Fibroblast of mammary gland (primary cell): ENCODE measurements around the gene CAMK1D.

Experiments used
- DNase-seq: peaks from one replicate; pipeline ENCODE4 v3.0.0-alpha.2; 2010; ENCODE audit warnings: low read depth
- H3K4me3 ChIP-seq: 2 replicates; pipeline ENCODE4 v1.5.1; 2011; ENCODE audit warnings: low read depth, mild to moderate bottlenecking, low read length, moderate library complexity; ENCODE audit not compliant: control insufficient read depth
- TF ChIP-seq, protein P1 (sequence below): conservative IDR thresholded peaks from 2 replicates; pipeline ENCODE4 v1.5.1; 2011; ENCODE audit warnings: low read depth, low read length, inconsistent platforms; ENCODE audit not compliant: control insufficient read depth, insufficient read depth

CAMK1D gene

DNA sequence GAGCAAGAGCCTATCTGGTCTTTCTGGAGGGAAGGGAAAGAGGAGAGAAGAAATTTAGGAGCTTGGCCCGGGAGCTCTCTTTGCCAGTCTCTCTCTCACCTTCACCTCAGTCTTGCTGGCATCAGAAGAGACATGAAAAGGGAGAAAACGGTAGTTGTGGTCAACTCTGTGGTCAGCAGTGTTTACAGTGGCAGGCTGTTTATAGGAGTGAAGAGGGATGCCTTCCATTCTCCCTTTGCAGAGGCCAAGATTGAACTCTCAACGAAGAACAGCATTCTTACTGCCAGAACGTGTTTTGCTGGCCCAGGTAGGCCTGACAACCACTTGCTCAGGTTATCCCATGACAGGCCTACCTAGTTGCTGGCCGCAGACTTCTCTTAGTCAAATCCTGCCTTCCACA lies 518.9 kb downstream of the CAMK1D start:
- H3K4me3 ChIP-seq, result no peak overlapping the region
- DNase-seq, result no peak
- TF ChIP-seq, protein P1, sequence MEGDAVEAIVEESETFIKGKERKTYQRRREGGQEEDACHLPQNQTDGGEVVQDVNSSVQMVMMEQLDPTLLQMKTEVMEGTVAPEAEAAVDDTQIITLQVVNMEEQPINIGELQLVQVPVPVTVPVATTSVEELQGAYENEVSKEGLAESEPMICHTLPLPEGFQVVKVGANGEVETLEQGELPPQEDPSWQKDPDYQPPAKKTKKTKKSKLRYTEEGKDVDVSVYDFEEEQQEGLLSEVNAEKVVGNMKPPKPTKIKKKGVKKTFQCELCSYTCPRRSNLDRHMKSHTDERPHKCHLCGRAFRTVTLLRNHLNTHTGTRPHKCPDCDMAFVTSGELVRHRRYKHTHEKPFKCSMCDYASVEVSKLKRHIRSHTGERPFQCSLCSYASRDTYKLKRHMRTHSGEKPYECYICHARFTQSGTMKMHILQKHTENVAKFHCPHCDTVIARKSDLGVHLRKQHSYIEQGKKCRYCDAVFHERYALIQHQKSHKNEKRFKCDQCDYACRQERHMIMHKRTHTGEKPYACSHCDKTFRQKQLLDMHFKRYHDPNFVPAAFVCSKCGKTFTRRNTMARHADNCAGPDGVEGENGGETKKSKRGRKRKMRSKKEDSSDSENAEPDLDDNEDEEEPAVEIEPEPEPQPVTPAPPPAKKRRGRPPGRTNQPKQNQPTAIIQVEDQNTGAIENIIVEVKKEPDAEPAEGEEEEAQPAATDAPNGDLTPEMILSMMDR, result no peak

DNA sequence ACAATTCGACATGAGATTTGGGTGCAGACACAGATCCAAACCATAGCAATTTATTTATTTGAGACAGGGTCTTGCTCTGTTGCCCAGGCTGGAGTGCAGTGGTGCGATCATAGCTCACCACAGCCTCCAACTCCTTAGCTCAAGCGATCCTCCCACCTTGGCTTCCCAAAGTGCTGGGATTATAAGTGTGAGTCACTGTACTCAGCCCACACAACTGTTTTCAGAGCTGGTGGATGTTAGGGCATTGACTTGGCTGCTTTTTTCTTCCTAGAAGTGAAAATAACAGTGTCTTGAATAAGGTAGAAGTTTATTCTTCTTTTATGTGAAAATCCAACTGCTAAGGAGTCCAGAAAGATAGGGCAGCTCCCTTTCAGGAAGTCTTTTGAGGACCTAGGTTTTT lies 520.1 kb downstream of the CAMK1D start:
- DNase-seq, result peak; percentile 19
- TF ChIP-seq, protein P1, result no peak
- no peak overlapping the region for H3K4me3 ChIP-seq

DNA sequence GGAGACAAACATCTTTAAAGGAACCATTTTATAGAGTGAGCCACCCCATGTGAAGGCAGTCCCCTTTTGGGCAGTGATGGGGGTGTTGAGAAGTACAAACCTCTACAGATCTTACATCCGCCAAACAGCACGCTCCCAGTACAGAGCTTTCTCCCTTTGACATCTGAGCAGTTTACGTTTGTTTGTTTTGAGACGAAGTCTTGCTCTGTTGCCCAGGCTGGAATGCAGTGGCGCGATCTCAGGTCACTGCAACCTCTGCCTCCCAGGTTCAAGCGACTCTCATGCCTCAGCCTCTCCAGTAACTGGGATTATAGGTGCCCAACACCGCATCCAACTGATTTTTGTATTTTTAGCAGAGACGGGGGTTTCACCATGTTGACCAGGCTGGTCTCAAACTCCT lies 523.2 kb downstream of the CAMK1D start:
- DNase-seq, result no peak
- TF ChIP-seq, protein P1, result no peak
- no peak overlapping the region for H3K4me3 ChIP-seq

DNA sequence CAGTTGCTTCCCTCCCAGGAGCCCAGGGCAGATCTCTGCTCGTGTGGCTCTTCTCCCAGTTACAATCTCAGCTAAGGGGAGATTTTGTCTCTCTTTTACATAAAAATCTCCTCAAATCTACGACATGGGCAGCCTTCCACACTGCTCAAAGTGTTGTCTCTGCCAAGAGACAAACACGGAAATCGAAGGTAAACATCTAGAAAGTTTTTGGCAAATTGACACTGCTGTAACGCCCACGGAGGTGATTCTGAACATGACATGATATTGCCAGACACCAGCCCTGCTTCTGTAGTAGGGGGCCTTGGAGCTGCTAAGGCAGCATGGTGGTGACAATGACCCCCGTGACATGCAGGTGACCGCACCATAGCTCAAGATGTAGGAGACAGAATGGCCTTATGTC lies 523.8 kb downstream of the CAMK1D start:
- no peak overlapping the region for H3K4me3 ChIP-seq
- DNase-seq, result no peak
- TF ChIP-seq, protein P1, result no peak

DNA sequence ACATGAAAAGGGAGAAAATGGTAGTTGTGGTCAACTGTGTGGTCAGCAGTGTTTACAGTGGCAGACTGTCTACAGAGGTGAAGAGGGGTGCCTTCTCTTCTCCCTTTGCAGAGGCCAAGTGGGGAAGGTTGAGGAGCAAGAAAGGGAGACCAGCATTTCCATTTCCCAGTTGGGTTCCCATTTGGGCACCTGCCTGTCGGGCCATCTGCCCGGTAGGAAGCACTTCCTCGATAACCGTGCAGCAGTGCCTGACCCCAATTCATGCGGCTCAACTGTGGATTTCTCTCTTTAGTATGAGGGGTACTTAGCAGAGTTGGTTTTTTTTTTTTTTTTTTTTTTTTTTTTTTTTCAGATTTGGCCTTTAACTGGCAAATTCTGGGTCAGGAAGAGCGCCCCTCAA lies 525.2 kb downstream of the CAMK1D start:
- no peak overlapping the region for H3K4me3 ChIP-seq
- DNase-seq, result no peak
- TF ChIP-seq, protein P1, result no peak

DNA sequence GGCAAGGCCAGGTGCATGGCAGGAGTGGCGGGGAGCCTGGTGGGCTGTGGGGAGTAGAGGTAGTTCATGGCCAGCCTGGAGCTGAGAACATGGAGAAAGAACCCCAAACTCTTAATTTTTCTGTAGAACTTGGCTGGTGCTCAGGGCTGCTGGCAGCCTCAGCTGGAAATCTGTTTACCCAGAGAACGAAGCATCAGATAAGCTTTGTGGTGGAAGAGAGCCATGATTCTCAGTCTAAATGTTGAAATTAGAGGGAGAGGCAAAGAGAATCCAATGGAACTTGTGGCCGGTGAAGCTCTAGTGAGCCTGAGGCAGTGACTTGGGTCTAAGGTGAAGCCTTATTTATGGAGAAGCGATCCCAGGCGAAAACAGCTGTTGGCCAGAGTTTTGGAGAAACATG lies 525.8 kb downstream of the CAMK1D start:
- H3K4me3 ChIP-seq, result no peak overlapping the region
- TF ChIP-seq, protein P1, result no peak
- DNase-seq, result no peak

DNA sequence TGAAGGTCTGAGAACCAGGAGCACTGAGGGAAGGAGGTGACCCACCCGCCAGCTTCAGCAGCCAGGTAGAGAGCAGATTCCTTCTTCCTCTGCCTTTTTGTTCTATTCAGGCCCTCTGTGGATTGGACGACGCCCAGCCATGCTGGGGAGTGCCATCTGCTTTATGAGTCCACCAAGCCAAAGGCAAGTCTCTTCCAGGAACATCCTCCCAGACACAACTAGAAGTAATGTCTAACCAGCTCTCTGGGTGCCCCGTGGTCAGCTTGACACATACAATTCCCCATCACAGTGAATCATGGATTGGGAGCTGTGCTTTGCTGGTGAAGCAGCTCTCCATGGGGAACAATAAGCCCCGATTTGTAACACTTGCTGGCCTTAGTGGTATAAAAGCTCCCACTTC lies 526.9 kb downstream of the CAMK1D start:
- H3K4me3 ChIP-seq, result no peak overlapping the region
- TF ChIP-seq, protein P1, result no peak
- no peak for DNase-seq
